Small intestine (tissue), 7 donors: ENCODE results near the gene LRRC18. TPM values are rescaled to one million over a fixed set of nuclear protein-coding genes. Genes with fewer than 3 reads are reported as not detected.

Experiments used
- DNase-seq, 2 donors: peaks; one replicate each; pipeline versions ENCODE4 v3.0.0 to v3.0.0-alpha.2; 2013
- FAIRE-seq: peaks from 2 replicates; lab custom pipeline; 2012; peaks lifted over from hg19 to GRCh38; lab: Jason Lieb, UNC
- H3K27ac ChIP-seq, 3 donors: one replicate each; pipeline ENCODE4 v1.5.1; 2013; ENCODE audit warnings: low read length in 2 of 3, mild to moderate bottlenecking in 2 of 3, control low read depth in 1 of 3, inconsistent platforms in 1 of 3, low read depth in 1 of 3, moderate library complexity in 1 of 3
- H3K27me3 ChIP-seq, 3 donors: one replicate each; pipeline ENCODE4 v1.6.1; 2013; ENCODE audit warnings: low read length in 3 of 3, inconsistent platforms in 1 of 3; ENCODE audit not compliant: control insufficient read depth in 3 of 3, insufficient read depth in 3 of 3
- H3K36me3 ChIP-seq, 3 donors: one replicate each; pipeline ENCODE4 v1.6.1; 2013; ENCODE audit warnings: low read length in 3 of 3, inconsistent platforms in 1 of 3, low read depth in 1 of 3, mild to moderate bottlenecking in 1 of 3, moderate library complexity in 1 of 3; ENCODE audit not compliant: control insufficient read depth in 3 of 3, insufficient read depth in 2 of 3
- H3K4me1 ChIP-seq, 3 donors: one replicate each; pipeline ENCODE4 v1.6.1; 2013; ENCODE audit warnings: low read length in 2 of 3, inconsistent platforms in 1 of 3, low read depth in 1 of 3, mild to moderate bottlenecking in 1 of 3, moderate library complexity in 1 of 3; ENCODE audit not compliant: control insufficient read depth in 3 of 3, insufficient read depth in 2 of 3
- H3K4me3 ChIP-seq, 3 donors: one replicate each; pipeline ENCODE4 v1.5.1; 2013; ENCODE audit warnings: low read length in 3 of 3, control low read depth in 1 of 3, inconsistent platforms in 1 of 3, low read depth in 1 of 3, mild to moderate bottlenecking in 1 of 3, moderate library complexity in 1 of 3
- H3K9me3 ChIP-seq, 2 donors: one replicate each; pipeline ENCODE4 v1.6.1; 2013; ENCODE audit warnings: low read depth in 1 of 2, low read length in 1 of 2; ENCODE audit not compliant: control insufficient read depth in 2 of 2, insufficient read depth in 1 of 2
- WGBS, 3 donors: extraction: QIAGEN DNeasy Blood & Tissue Kit; methylation state at CpG; one replicate each; pipeline ENCODE4 v1.1.7; 2013; 5-methylcytosine and 5-hydroxymethylcytosine counted together
- polyA plus RNA-seq, 4 donors: library from polyadenylated mRNA; stranded (reverse) in 3 of 4; unstranded in 1 of 4; fragments of 200-250 nt in 3 of 4; fragments of 120-200 nt in 1 of 4; gene quantifications; one replicate each; pipeline versions ENCODE4 v1.2.1 to v1.2.3, GENCODE V29; 2013
- donor health status: healthy with polysubstance abuse.
- donor health status: control.
- donor health status: control.
- donor health status: Bipolar disorder and iron deficiency.
- donor health status: healthy.

Gene LRRC18
- polyA plus RNA-seq, 4 donors: 0.03 to 0.25 TPM; not detected in 2

GRCh38 chr10:48899781-48900180 lies 39.9 kb downstream of the LRRC18 start:
- Histone ChIP-seq H3K4me3 (no peak overlapping the region), H3K9me3 (peaks cover 0 to 7% of the 10 kb centered on the region in 2 donors), H3K27ac (no peak overlapping the region), H3K4me1 (peaks cover 0 to 4% (median 0%) of the 10 kb centered on the region in 3 donors), H3K36me3 (no peaks in the 10 kb centered on the region), H3K27me3 (no peaks in the 10 kb centered on the region)
- WGBS, 3 donors: 79 to 92% (median 82%) methylated on average over 7 to 8 of the region's 8 CpGs
- DNase-seq: no peak
- no peak for FAIRE-seq

GRCh38 chr10:48898426-48898825 lies 41.2 kb downstream of the LRRC18 start:
- Histone ChIP-seq H3K4me3 (no peak overlapping the region), H3K36me3 (no peaks in the 10 kb centered on the region), H3K9me3 (peaks cover 0 to 7% of the 10 kb centered on the region in 2 donors), H3K4me1 (peaks cover 0 to 4% (median 0%) of the 10 kb centered on the region in 3 donors), H3K27me3 (no peaks in the 10 kb centered on the region), H3K27ac (no peak overlapping the region)
- FAIRE-seq (no peak), DNase-seq (no peak)
- 85 to 94% (median 93%) methylated on average over 1 of the region's 1 CpG for WGBS, 3 donors

- Histone ChIP-seq H3K36me3 (no peaks in the 10 kb centered on the region), H3K27me3 (no peaks in the 10 kb centered on the region), H3K27ac (no peak overlapping the region), H3K4me1 (peaks cover 0 to 4% (median 0%) of the 10 kb centered on the region in 3 donors), H3K4me3 (no peak overlapping the region), H3K9me3 (peaks cover 0 to 7% of the 10 kb centered on the region in 2 donors)
- no peak for DNase-seq
- FAIRE-seq: no peak
- 91 to 95% (median 94%) methylated on average over 10 of the region's 10 CpGs for WGBS, 3 donors
These were observed 42.2 kb downstream of the LRRC18 start for GRCh38 chr10:48897441-48897790.

GRCh38 chr10:48896756-48897440 lies 42.7 kb downstream of the LRRC18 start:
- no peak for FAIRE-seq
- no peak for DNase-seq
- Histone ChIP-seq H3K36me3 (no peaks in the 10 kb centered on the region), H3K27ac (no peak overlapping the region), H3K4me1 (peaks cover 0 to 4% (median 0%) of the 10 kb centered on the region in 3 donors), H3K9me3 (peaks cover 0 to 6% of the 10 kb centered on the region in 2 donors), H3K27me3 (no peaks in the 10 kb centered on the region), H3K4me3 (no peak overlapping the region)
- WGBS, 3 donors: 61 to 86% (median 64%) methylated on average over 13 of the region's 13 CpGs

- no peak overlapping the region for H3K27ac ChIP-seq
- no peak overlapping the region for H3K4me3 ChIP-seq
- no peaks in the 10 kb centered on the region for H3K27me3 ChIP-seq
- no peaks in the 10 kb centered on the region for H3K36me3 ChIP-seq
- peaks cover 0 to 4% (median 0%) of the 10 kb centered on the region in 3 donors for H3K4me1 ChIP-seq
- FAIRE-seq (no peak), DNase-seq (no peak)
- 55 to 61% (median 60%) methylated on average over 3 of the region's 3 CpGs for WGBS, 3 donors
- H3K9me3 ChIP-seq: no peaks in the 10 kb centered on the region
These were observed 43.8 kb downstream of the LRRC18 start for GRCh38 chr10:48895803-48896195.

- FAIRE-seq: no peak
- H3K4me3 ChIP-seq: no peak overlapping the region
- H3K9me3 ChIP-seq: no peaks in the 10 kb centered on the region
- no peaks in the 10 kb centered on the region for H3K36me3 ChIP-seq
- no peak for DNase-seq
- peak overlapping the region in 1 of 3 donors; percentile 17 for H3K27ac ChIP-seq
- H3K4me1 ChIP-seq: peaks cover 0 to 4% (median 0%) of the 10 kb centered on the region in 3 donors
- H3K27me3 ChIP-seq: no peaks in the 10 kb centered on the region
- 79 to 83% (median 81%) methylated on average over 6 of the region's 6 CpGs for WGBS, 3 donors
These were observed 44.5 kb downstream of the LRRC18 start for GRCh38 chr10:48894911-48895802.

GRCh38 chr10:48890888-48891850 lies 48.5 kb downstream of the LRRC18 start:
- WGBS, 3 donors: 88 to 91% (median 89%) methylated on average over 11 of the region's 11 CpGs
- no peaks in the 10 kb centered on the region for H3K36me3 ChIP-seq
- DNase-seq (no peak), FAIRE-seq (no peak)
- H3K4me3 ChIP-seq: no peak overlapping the region
- no peak overlapping the region for H3K27ac ChIP-seq
- no peaks in the 10 kb centered on the region for H3K27me3 ChIP-seq
- peaks cover 0 to 2% (median 0%) of the 10 kb centered on the region in 3 donors for H3K4me1 ChIP-seq
- no peaks in the 10 kb centered on the region for H3K9me3 ChIP-seq

GRCh38 chr10:48887982-48888381 lies 51.7 kb downstream of the LRRC18 start:
- H3K9me3 ChIP-seq: no peaks in the 10 kb centered on the region
- no peak for DNase-seq
- no peaks in the 10 kb centered on the region for H3K27me3 ChIP-seq
- H3K4me1 ChIP-seq: no peaks in the 10 kb centered on the region
- no peak overlapping the region for H3K4me3 ChIP-seq
- 68 to 85% (median 73%) methylated on average over 1 of the region's 1 CpG for WGBS, 3 donors
- no peak overlapping the region for H3K27ac ChIP-seq
- FAIRE-seq: no peak
- no peaks in the 10 kb centered on the region for H3K36me3 ChIP-seq
